RPMI7951 (cell line): ENCODE measurements around the gene ELK3. TPM values are rescaled to one million over a fixed set of nuclear protein-coding genes. Genes with fewer than 3 reads are reported as not detected.
A peak's percentile ranks its signal among the peaks of the same experiment; 100 is the strongest.

Source experiments
- DNase-seq: peaks from one replicate; pipeline ENCODE4 v3.0.0-alpha.2; 2012; ENCODE audit warnings: low read depth
- total RNA-seq: library from RNA; depleted of rRNA; stranded (reverse); fragments of >200 nt; shearing (Covaris generic); gene quantifications from 2 replicates; pipeline ENCODE4 v1.2.3, GENCODE V29; 2014

ELK3 gene
- total RNA-seq, 1 experiment from 2014 or later: 37.6 TPM

DNA sequence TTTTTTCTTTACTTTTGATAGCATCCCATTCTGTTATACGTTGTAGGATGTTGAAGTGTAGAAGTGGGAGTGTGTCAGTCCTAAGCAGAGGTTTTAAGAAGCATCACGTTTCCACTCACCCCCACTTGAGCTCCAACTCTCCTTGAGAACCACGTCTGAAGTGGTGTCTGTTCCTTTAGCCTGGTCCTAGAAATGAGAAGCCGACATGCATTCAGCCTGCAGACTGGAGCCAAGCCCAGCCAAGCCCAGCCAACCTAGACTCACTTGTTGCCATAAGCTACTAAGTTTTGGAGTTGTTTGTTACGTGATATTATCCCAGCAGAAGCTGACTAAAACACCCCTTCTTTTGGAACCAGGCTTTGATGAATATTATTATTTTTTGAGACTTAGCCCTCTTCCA lies 4.4 kb upstream of the ELK3 start:
- DNase-seq: no peak

DNA sequence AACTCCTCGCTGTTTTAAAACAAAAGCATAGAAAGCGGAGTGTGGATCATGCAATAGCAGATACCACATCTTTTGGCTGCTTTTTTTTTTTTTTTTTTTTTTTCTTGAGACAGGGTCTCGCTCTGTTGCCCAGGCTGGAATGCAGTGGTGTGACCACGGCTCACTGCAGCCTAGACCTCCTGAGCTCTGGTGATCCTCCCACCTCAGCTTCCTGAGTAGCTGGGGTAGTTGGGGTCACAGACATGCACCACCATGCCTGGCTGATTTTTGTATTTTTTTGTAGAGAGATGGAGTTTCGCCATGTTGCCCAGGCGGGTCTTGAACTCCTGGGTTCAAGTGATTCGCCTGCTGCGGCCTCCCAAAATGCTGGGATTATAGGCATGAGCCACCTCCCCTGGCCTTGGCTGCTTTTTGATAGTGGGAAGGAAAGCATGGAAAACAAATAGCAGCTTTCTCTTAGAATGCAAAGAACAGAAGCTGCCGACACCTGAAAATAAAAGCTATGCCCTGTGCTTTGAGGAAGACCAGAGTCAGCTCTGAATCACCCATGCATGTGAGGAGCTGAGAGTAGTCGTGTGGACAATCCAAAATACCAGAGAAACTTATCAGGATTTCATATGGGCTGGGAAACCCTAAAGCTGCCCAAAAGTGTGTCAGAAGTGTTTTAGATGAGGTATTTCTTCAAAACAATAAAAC lies 3.6 kb upstream of the ELK3 start:
- DNase-seq: no peak

DNA sequence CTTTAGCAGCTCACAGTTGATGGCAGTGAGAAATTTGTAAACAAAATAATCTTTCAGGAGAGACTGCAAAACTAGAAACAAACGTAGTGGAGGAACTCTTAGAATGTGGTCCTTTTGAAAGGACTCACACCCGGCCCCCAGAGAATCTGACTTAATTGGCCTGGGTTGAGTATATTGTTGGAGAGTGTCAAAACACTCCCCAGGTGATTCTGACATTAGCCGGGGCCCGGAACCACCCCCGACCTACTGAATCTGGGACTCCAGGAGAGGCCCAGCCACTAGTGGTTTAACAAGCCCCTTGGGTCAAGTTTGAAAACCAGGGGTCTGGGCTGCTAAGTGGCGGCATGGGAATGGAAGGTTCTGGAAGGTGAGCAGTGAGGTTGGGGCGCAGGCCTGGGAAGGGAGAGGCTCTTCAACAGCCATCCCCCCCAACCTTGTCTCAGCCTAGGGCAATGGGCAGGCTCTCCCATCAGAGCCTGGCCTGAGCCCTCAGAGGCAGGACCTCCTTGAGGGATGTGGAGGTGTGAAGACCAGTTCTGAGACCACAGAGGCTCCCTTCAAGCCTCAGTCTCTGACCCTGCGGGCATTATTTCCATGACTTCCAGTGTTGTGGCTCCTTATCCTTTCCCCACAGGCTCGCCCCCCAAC lies 1.1 kb upstream of the ELK3 start:
- no peak for DNase-seq

DNA sequence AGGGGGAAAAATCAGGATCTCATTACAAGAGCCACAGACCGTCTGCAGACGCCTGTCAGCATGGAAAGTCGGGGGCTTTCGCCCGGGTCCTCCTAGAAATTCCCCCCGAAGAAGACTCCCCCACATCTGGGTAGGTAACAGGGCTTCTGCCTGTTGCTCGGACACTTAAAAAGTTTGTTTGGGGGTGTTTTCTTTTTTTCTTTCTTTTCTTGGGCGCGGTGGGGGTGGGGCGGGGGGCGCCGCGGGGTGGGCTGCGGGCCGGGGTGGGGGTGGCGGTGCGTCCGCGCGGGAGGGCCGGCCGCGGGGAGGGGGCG lies 358 bp downstream of the ELK3 start:
- no peak for DNase-seq

DNA sequence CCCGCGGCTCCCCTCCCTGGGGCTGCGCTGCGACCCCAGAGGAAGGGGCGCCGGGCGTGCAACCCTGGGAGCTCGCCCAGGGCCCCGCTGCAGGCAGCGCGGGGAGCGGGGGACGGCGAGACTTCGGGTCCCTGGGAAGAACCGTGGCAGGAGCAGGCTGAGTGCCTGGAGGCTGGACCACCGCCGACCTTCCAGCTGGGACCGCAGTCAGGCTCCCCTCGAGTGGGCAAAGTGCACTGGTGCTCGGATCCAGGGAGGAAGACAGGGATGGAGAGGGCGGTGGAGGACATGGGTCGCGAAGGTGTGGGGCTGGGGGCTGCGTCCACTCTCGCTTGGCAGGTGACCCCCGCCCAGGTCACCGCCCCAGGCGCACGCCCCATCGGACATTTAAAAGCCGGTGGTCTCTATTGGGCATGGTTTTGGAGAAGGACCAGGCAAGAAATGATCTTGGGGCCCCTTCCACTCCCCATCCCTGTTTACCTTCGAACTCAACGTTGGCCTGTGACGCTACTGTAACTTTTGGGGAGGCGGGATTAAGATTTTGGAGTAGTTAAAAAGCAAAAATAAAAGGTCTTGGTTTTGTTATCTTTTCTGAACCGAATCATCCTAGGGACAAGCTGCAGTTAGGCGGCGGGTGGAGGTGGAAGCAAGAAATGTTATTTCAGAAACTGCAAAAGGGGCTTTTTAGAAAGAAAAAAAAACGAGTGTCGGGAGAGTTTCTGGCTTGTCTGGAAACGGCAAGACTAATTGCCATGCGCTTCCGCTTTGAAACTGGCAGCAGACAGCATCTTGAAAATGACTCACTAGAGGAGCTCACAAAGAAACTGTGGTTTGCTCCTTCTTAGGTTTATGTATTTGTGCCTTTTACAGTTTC lies 1.0 kb downstream of the ELK3 start:
- peak; percentile 86 for DNase-seq

DNA sequence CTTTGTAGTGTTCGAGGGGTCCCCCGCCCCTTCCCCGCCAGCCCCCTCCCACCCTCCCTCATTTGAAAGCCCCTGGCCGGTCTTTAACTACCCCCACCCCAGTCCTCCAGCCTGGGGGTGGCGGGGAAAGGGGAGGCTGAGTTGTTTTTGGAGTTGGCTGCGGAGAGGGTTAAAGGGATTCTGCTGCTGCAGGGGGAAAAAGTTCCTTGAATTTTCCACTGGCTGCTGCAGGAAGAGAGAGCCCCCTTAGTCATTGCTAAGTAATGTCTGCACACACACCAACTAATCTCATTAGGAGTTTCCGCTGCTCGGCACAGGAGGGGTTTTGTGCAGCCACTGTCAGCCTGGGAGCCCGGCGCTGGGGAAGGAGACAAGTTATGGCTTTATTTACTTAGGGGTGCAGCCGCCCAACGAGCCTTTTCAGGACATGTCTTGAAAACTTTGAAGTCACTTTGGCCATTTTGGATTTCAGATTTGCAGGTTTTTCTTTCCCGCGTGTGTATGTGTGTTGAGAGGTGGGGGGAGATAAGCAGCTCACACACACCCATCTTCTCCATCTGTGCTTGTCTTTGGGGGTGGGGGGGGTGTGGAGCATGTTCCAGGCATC lies 1.8 kb downstream of the ELK3 start:
- DNase-seq: peak; percentile 79

DNA sequence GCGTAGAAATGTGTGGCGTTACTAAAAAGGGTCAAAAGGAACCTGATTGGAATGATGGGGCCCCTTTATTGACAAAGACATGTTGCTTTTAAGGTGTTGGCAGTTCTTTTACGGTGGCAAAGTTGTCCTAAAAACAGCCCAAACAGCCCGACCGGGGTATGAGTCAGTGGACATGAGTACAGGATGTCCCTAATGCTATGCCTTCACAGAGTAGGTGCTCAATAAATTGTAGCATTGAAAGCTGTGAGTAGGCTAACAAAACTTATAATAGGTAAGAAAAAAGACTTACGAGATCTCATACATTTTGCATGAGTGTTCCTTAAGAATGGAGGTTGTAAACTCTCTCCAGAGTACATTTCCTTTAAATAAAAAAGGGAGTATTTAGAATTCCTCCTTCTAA lies 2.6 kb downstream of the ELK3 start:
- DNase-seq: peak; percentile 37

DNA sequence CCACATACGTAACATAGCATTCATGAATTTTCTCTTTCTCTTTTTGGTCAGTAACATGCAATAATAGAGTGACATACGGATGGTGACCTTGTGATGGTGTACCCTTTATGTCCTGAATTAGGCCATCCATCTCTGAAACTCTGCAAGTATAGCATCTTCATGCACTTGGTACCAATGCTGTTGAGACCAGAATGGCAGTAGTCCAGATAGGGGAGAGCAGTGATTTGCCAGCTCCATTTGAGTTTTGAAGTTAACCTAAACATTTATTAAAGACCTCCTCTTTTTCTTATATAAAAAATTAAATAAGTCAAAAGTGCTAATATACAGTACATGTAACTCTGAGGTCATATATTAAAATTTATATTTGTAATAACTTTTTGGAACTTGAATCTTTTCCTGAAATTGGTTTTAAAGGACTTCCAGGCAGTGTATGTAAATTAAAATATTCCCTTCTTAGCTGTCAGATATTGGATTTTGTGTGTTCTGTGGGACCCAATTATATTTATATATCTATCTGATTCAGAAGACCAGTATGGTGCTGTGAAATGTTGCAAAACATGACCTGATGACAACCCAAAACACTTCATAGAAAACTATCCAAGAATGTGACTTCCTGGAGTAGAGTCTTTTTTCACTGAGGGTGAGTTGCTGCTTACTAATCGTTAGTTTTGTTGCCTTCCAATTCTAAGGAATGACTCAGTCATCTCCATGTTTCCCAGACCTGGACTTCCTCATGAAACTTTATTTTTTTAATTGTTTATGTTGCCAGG lies 3.5 kb downstream of the ELK3 start:
- DNase-seq: peak; percentile 82

DNA sequence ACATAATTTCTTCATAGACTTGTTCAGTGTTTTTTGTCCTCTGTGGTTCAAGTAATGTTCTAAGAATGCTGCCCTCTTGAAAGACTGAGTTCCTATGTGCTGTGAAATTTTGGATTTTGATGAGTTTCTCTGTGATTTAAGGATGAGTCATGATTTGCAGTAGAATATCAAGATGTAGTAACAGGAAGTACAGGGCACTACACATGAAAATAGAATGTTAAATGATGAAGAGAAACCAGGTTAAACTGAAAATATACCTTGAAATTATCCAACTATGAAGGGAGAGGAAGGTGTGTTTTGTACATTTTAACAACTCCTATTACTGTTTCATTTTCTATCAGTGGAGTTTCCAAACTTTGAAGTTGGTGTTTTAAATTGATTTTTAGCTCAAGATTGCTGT lies 4.8 kb downstream of the ELK3 start:
- peak; percentile 83 for DNase-seq

DNA sequence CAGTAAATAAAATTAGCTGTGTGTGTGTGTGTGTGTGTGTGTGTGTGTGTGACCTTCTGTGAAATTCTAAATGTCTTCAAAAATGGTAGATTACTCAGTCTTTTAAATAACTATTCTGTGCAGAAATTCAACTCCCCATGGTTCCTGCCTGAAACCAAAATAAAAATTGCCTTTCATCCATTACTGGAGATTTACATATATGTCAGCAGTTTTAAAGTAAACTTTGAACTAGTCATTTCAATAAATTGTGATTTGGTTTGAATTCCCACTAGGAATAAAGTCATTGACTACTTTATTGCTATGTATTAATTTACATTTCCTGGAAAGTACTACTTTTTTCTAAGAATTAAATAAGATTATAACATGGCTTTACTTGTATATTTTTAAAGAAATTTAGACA lies 5.3 kb downstream of the ELK3 start:
- no peak for DNase-seq

DNA sequence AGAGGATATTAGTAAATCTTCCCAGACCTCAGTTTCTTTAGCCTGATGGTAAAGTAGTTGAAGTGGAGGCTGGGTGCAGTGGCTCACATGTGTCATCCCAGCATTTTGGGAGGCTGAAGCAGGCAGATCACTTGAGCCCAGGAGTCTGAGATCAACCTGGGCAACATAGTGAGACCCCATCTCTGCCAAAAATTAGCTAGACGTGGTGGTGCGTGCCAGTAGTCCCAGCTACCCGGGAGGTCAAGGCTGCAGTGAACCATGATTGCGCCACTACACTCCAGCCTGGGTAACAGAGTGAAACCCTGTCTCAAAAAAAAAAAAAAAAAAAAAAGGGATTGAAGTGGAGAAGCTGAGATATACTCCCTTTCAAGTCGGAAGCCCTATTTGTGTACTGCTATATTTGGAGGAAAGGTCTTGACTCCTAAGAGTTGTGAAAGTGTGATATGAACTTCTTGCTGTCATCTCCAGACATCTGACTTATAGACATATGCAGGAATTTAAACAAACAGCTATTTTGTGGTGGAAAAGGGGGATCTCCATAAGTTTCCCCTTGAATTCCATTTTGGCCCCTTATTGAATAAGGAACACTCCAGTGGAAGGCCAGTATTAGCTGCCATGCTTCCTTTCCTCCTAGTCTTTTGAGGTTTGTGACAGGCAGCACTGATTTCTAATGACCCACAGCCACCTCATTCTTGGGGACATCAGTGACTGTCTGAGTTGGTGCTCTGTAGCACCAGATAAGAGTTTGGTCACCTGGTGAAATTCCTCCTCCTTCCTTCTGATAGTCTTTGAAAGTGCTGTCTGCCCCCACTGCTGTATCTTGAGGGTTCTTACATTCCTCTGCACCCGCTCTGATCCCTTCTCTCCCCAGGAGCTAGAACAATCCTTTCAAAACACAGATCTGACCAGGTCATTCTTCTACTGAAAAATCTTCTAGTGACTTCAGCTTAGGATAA lies 7.4 kb downstream of the ELK3 start:
- no peak for DNase-seq

DNA sequence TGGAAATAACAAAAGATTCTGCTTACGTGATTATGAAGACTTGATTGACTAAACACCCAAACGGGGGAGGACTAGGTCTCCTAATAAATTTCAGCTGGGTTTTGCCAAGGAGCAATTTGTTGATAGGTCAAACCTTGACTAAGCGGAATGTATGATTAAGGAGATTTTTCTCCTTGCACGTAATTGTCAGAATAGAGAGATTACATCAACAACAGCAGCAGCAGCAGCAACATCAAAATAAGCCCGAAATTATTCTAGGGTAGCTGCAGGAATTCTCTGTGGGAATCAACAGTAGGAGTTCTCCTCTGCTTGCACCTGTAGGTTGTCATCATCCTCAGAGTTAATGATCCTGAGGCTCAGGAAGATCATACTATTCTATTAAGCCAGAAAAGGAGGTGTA lies 10.2 kb downstream of the ELK3 start:
- no peak for DNase-seq

DNA sequence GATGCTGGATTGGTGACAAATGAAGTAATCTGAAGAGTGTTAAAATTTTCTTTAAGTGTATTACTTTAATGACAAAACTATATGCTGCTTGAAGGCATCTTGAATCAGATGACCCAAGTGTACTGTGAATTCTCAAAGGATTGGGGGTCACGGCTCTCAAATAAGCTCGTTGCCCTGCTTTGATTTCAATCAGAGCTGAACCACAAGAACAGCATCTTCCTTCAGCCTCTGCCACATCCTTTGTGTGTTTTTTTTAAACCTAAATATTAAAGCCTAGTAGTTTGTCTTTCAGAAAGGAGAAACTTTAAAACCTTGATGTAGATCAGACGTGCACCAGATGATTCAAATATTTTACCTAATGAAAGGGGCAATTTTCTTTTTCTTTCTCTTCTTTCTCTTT lies 11.7 kb downstream of the ELK3 start:
- no peak for DNase-seq

DNA sequence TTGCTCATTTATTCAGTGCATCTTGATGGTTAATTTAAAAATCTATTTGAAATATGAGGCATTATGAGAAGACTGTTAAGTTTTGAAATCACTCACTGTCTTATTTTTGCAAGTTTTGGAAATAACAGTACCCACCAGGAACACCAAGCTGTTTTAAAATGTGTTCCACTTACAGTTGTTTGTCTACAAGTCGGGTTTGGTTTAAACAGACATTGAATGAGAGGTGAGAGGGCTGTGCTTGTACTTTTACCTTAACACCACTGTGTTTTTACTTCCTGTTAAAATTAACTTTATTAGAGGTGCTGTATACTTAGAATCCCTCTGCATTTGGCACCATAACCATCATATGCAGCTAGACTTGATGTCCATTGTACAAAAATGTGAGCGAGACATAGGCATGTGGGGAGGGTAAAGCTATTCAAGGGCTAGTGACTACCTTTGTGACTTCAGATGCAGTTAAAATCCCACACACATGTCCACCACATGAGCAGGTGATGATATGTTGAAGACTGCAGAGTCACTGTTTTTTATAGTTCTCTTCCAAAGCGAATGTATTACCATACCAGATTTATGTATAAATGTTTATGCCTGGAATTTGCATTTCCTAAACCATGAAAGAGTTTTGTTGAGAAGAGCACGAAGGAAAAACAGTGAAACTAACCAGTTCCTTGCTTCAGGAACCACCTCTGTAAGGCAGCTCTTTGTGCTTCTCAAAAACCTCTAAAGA lies 12.9 kb downstream of the ELK3 start:
- DNase-seq: no peak

DNA sequence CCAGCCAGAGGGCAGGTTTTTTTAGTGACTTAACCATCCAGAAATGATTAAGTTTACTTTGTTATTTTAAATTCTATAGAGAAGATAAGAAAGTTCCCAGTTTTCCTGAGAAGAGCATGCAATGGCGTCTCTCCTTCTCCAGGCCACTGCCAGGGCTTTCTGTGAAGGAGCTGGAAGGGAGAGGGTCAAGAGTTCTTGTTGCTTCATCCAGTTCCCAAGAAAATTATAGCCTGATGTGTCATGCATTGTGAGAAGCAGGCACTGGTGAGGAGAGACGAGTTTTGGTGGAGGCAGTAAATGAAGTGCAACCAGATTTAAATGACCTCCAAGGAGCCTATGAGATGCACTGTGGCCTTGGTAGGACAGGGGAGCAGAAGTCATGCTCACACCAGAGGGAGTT lies 14.2 kb downstream of the ELK3 start:
- DNase-seq: peak; percentile 43

DNA sequence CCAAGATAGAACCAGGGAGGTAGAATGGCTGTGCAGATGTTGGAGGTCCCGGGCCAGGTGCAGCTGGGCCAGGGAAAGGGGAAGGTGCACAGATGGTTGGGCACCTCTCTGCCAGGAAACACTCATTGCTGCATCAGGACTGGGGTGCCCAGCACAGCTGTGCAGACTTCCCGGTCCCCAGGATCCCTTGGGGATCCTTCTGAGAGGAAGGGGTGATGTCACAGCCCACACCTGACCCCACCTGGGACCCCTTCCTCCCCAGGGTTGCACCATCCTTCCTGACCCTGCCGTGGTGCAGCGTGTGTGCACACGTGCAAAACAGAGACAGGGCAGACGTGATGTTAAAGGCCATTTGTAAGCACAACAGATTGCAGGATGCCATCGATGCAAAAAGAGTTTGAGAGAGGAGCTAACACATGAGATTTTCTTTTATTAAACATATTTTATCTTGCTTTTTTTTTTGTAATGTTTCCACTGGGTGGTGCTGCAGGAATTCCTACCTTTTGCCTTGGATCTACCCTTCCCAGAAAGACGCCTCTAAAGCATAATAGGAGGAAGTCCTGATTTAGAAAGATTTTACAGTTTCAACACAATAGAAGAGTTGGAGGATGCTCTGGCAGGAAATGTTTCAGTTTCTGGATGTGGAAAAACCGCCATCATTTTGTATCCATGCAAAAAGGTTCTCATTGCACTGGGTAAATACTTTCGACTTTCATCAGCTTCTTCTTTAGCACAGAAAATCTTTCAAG lies 14.8 kb downstream of the ELK3 start:
- no peak for DNase-seq

DNA sequence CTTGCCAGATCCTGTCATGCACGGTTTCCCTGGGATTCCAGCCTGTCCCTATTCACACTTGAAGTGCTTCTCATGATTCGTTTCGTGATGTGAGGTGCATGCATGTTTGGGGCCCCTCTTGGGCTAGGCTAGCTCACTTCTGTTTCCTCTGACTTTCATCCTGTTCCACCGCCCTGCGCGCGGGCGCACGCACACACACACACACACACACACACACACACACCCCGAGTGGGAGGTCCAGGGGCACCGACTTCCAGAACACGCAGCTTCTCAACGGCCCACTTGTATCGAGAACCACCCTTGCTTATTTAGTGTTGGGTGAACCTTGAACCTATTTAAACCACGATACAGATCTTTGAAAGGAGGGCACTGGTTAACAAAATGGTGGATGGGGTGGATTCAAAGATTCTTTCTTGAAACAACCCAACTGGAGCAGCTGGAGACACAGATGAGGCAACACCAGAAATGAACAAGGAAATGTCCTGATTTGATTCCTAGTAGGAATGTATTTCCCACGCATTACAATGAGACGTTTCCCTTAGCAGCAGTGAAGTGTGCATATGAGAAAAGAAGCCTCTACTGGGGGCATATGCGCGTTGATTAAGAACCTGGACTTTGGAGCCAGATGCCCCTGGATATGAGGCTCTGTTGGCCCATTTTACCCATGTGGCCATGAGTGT lies 16.3 kb downstream of the ELK3 start:
- no peak for DNase-seq

DNA sequence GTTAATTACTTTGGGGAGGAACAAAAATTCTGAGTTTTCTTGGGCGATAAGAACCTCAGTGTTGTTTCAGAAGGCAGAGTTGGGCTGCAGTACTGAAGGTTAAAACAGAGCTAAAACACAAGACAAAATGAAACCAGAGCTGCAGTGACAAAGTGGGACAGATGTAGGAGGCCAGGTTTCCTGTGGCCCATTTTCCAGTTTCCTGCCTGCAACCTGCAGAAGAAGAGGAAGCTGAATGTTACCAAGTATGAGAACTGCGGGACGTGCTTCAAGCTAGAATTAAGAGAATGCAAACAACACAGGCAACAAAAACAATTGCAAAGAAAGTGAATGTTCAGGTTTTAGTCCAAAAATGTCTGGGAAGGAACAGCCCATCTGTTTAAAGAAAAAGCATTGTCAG lies 17.8 kb downstream of the ELK3 start:
- DNase-seq: no peak
